Measurements from ENCODE around the gene ITPR1.

Gene ITPR1

DNA sequence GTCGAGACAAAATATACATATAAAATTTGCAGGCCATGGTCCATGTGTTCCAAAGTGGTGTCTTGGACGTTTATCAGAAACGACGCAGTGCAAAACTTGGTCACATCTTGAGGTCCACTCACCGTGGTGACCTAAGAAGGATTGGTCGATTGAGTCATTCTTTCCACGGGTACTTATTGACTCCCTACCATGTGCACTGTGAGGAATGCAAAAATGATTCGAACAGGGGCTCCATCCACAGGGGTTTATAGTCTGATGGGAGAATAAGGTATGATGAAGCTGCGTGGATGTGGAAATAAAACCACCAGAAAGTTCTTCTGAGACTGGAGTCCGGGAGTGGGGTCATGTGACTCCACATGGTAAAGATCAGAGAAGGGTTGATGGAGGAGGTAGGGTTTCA is 185.2 kb downstream of the ITPR1 start:
- DNase-seq (ENCODE audit: low read depth in 2 of 3, low spot score in 1 of 3) = no peak

DNA sequence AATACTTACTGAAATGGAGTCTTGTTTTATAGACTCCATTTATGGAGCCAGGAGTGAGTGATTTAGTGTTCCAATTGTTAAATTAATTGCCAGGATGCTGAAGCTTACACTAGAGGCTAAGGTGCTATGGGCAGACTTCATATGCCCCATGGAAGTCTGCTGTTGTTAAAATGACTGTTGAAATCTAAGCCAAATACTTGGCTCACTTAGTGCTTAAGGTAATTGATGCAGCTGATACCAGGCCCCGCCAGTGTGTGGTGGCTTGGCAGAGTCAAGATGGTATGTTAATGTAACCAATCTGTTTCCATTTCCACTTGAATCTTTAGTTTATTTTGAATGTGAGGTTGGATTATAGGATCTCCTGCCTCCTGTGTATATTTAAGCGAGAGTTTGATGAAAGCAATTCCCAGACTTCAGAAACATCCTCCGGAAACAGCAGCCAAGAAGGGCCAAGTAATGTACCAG is 187.1 kb downstream of the ITPR1 start:
- DNase-seq (ENCODE audit: low read depth in 2 of 3, low spot score in 1 of 3) = no peak

DNA sequence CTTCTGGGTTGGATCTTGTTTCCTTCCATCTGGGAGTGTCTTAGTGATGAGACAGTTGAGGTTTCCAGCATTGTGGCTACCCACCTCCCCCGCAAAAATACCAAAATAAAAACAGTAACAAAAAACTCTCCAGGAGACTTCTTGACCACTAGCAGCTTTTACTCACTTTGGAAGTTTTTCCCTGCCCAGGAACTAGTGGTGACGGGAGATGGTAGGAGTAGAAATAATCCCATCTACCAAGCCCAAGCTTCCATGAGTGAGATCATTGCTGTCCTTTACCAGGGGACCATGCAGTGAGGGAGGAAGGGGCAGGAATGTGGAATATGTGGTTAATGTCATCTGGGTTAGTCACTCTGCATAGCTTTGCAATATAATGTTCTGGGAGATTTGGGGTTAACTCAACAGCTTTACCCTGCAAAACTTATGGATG is 187.7 kb downstream of the ITPR1 start:
- DNase-seq (ENCODE audit: low read depth in 2 of 3, low spot score in 1 of 3) = no peak

DNA sequence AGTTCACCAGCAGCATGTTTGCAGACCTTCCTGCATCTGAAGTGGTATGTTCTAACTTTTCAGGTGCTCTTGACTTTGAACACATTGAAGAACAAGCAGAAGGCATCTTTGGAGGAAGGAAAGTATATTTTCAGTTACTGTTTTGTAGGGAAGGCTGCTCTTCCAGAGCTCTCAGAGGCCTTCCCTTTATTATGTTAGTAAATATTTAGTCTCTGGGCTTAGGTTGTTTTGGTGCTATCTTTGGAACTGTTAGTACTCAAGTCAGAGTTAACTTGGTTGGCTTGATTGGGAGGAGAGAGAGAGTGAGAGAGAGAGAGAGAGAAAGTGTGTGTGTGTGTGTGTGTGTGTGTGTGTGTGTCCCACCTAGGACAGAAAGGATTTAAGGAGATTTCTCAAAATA is 188.2 kb downstream of the ITPR1 start:
- DNase-seq (ENCODE audit: low read depth in 2 of 3, low spot score in 1 of 3) = no peak

DNA sequence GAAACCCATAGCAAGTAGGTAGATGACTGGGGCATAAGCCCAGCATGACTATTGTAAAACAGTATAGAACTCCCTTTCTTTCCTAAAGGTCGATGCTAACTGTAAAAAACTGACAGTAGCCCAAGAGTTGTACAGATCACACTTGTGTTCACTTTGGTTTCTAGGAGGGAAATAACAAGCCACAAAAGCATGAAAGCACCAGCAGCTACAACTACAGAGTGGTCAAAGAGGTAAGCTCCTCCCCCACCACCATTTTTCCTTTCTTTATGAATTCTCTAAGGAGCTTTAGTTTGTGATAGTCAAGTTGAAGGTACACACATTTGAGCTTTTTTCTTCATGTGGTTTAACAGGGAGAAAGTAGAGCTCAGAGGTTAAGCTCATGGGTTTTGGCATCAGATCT is 191.0 kb downstream of the ITPR1 start:
- no peak for DNase-seq (ENCODE audit: low read depth in 2 of 3, low spot score in 1 of 3)

DNA sequence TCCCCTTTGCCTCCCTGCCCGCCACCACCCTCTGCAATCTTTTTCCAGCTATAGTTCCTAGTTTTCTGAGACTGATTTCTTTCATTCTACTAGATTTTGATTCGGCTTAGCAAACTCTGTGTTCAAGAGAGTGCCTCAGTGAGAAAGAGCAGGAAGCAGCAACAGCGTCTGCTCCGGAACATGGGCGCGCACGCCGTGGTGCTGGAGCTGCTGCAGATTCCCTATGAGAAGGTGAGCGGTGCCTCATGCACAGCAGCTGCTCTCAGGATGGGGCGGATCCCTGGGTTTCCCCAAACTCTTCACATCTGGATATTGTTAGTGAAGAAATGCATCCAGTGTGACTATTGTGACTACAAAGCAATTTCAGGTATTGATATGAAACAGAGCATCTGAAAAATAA is 191.8 kb downstream of the ITPR1 start:
- no peak for DNase-seq (ENCODE audit: low read depth in 2 of 3, low spot score in 1 of 3)

DNA sequence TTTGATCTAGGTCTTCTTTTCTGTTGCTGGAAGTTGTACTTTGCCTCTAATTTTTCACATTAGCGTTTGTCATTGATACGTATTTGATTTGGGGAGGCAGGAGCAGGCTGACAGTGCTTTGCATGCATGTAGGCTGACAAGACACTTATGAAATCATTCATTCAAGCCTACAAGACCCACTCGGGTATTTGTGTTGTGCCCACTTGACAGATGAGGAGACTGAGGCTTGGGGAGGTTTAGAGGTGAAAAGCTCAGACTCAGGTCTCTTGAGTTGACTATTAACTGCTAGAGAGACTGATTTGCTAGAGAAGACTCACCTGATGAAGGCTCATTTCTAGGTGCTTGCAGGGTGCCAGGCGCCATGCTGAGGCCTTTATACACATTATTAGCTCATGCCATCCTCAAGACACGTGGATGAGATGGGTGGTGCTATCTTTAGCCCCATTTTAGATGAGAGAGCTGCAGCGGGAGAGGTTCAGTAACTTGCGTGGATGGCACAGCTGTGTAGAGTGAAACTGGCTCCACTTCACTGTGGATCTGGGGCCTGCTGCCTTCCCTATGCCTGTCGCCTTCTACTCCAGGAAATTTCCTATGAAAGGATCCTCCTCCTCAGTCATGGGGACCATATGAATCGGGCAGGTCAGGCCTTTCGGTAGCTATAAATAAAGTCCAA is 192.7 kb downstream of the ITPR1 start:
- no peak for DNase-seq (ENCODE audit: low read depth in 2 of 3, low spot score in 1 of 3)

DNA sequence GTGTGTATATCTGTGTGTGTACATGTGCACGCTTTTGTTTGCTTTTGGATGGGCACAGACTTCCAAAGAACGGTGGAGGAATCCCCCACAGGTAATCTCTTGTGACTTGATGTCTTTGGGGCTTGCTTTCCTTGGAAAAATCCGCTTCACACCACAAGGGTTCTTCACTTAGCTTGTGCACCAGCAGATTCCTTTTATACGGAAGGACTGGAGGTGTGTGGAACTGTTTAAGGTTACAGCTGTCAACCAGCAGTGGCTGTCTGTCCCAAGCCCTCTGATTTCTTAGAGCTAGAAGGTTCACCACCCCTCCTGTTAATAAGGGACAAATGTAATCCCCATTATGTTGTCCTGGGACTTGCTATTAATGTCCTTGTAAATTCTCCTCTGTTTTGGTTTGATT is 193.5 kb downstream of the ITPR1 start:
- DNase-seq (ENCODE audit: low read depth in 2 of 3, low spot score in 1 of 3) = no peak

DNA sequence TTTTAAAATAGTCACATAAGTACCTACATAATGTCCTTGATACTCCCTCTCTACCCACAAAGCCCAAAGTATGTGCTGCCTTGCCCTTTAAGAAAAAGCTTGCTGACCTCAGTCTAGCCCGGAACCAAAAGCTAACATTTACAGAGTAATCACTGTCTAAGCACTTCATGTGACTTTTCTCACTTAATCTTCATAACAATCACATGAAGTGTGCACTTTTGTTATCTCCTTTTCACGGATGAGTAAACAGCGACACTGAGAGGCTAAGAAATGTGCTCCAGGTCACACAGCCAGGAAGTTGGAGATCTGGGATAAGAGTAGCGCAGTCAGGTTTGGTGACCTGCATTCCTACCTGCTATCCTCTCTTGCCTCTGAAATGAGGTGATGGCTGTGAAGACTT is 194.0 kb downstream of the ITPR1 start:
- no peak for DNase-seq (ENCODE audit: low read depth in 2 of 3, low spot score in 1 of 3)

DNA sequence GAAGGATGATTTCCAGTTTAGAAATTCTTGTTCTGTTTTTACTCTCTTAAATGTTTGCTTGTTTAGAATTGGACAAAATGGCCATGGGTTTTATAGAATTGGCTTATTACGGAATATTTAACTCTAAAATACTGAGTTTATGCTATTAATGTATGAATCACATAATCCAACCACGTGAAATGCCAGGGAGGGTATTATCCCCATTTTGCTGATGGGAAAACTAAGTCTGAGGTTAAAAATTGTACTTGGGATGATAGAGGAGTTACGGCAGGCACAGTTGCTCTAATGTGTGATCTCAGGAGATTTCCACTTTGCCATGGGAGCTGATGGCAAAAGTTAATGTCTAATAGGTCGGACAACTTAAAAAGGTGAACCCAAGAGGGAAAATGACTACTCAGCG is 194.4 kb downstream of the ITPR1 start:
- DNase-seq (ENCODE audit: low read depth in 2 of 3, low spot score in 1 of 3) = no peak

DNA sequence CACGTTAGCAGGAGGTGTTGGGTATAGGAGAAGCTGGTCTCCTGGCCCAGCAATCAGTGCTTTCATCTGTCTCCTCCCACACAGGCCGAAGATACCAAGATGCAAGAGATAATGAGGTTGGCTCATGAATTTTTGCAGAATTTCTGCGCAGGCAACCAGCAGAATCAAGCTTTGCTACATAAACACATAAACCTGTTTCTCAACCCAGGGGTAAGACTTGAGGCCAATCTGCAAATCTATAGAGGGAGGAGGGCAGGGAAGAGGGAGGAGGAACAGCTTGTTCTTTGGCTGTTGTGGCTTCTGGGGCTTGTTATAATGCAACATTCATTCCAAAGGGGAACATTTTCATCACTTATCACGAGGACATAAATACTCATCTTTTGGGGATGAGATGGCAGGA is 195.3 kb downstream of the ITPR1 start:
- DNase-seq (ENCODE audit: low read depth in 2 of 3, low spot score in 1 of 3) = no peak

DNA sequence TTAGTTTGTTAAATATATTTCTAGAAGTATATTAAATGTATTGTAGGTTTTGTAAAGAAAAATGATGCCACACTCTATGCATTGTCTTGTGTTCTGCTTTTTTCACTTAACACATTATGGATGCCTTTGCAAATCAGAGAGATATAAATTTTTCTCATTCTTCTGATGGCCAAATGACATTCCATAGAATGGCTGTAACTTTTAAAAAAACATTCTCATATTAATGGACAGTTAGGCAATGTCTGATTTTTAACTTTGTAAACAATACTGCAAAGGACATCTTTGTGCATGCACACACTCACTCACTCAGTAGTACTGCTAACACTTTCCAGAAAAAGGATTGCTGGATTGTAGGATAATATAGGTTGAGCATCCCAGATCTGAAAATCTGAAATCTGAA is 195.9 kb downstream of the ITPR1 start:
- no peak for DNase-seq (ENCODE audit: low read depth in 2 of 3, low spot score in 1 of 3)

DNA sequence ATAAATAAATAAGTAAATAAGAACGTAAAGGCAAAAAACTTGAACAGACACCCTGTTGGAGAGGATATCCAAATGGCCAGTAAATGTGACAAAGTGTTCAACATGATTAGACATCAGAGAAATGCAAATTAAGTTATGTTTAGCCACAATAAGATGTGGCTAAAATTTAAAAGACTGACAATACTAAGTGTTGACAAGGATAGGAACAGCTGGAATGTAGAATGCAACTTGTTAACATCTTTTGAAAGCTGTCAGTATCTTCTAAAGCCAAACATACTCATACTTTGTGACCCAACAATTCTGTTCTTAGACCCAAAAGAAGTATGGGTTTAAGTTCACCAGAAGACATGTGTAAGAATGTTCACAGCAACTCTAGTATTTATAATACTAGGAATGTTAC is 197.1 kb downstream of the ITPR1 start:
- DNase-seq (ENCODE audit: low read depth in 2 of 3, low spot score in 1 of 3) = no peak

DNA sequence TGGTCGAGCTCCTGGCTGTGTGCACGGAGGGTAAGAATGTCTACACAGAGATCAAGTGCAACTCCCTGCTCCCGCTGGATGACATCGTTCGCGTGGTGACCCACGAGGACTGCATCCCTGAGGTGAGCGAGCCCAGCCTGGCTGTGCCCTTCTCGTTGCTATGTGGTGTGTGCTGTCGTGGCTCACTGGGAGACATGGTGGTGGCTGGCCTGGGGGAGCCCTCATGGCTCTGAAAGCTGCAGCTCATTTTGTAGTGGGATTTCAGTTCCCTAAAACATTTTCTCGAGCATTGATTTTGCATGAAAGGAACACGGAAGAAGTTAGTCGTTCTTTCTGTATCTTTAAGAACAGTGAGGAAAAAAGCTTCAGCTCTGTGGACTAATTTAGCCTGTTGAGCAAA is 200.5 kb downstream of the ITPR1 start:
- DNase-seq (ENCODE audit: low read depth in 2 of 3, low spot score in 1 of 3) = no peak

DNA sequence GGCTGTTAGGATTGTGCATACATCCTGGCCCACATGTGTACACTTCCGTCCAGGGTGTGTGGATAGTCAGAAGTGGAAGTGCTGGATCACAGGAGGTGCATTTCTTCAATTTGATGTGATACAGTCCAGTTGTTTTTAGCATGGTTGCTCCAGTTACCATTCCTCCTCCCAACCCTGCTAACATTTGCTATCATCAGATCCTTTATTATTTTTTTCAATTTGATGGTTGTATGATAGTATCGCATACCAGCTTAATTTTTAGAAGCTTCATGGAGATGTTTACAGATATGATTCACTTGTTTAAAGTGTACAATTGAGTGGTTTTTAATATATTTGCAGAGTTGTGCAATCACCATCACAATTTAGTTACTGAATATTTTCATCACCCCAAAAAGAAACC is 202.7 kb downstream of the ITPR1 start:
- no peak for DNase-seq (ENCODE audit: low read depth in 2 of 3, low spot score in 1 of 3)

DNA sequence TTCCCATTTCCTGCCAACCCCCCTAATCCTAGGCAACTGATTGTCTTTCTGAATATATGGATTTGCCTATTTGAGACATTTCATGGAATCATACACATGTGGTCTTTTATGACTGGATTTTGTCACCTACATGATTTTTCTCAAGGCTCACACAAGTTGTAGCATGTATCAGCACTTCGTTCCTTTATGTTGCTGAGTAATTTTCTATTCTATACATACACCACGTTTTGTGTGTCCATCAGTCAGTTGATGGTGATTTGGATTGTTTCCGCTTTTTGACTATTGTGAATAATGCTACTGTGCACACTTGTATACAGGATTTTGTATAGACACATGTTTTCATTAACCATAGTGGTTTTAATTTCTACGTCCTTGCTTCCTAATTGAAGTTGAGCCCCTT is 203.1 kb downstream of the ITPR1 start:
- DNase-seq (ENCODE audit: low read depth in 2 of 3, low spot score in 1 of 3) = no peak

DNA sequence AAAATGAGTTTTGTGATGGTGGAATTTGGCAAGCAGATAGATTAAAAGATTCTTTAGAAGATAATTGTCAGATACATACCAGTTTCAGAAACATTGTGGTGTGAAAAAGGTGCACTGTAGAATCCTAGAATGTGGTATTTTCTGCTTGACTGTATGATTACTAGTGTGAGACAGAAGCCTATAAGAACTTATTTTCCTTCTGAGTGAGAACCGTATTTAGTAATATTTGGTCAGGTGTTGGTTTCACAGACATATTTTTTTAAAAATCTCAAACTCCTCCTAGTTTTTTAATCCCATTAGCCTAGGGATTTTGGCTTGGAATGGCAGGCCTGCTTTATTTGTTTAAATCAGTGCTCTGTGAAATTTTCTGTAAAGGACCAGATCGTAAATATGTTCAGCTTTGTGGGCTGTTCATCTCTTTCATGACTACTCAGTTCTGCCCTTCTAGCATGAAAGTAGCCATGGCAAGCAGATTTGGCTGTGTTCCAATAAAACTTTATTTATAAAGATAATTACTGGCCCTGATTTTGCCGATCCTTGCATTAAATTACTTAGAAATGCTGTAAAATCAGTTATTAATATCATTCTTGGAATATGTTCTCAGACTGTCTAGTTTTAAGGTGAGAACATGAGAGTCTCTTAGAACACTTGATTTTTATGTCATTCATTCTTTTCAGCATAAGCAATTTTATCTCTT is 205.1 kb downstream of the ITPR1 start:
- no peak for DNase-seq (ENCODE audit: low read depth in 2 of 3, low spot score in 1 of 3)

DNA sequence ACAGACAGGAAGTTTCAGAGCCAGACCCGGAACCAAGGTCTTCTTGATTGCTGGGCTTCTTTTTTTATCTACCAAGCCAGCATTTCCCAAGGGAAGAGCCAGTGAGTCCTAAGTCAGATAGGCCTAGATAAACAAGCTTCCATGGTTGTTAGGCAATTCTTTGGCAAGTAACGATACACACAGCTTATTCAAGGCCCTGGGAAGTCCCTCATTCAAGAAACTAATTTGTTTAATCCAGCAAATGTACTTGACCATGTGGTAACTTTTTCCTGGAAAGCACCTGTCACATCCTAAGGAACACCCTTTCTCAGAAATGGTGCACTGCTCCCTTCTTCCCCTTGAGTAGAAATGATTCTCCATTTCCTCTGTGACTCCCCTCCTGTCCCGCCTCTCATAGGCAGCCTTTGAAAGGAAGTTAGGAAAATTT is 209.9 kb downstream of the ITPR1 start:
- DNase-seq (ENCODE audit: low read depth in 2 of 3, low spot score in 1 of 3) = no peak

DNA sequence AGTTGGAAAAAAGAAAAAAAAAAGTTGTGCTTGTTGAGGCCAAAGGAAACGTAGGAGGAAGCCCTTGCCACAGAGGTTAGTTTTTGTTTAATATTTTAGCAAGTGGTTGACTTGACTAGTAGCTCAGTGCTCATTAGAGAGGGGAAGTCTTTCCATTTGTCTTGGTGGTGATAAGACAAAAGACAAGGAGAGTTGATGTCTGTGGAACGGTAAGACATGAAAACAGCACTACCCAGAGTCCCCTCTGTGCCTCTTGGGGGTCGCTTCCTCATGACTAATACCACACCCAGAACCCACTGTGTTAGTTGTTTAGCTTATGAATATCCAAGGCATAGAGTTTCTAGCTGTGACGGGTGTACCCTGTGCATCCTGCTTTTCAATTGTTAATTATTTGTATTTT is 211.4 kb downstream of the ITPR1 start:
- DNase-seq (ENCODE audit: low read depth in 2 of 3, low spot score in 1 of 3) = no peak

DNA sequence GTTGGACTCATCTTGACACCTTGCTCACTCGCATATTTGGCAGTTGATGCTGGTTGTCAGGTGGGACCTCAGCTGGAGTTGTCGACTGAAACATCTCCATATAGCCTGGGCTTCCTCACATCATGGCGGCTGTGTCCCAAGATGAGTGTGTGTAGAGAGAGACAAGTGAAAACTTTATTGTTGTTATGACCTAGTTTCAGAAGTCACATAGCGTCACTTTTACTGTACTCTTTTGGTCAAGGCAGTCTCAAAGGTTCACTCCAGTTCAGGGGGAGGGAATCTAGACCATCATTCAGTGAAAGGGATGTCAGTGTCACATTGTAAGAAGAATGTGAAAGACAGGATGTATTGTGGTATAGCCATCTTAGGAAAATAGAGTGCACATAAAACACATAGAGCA is 214.2 kb downstream of the ITPR1 start:
- DNase-seq (ENCODE audit: low read depth in 2 of 3, low spot score in 1 of 3) = no peak

DNA sequence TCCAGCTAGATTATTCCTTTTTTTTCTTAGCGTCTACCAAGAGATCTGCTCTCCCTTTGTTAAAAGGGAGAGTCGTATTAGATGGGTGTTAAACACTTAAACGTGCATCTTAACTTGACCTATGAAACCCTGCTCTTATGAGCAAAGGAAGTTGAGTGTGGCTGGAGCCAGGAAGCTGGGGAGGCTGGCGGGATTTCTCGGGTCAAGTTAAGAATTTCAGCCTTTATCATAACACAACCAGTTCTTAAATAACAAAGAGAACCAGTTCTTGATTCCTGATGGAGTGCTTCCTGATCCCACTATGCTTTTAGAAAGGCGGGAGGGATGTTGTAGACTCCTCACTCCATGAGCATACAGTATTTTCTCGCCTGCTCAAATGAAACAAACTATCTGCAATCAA is 215.1 kb downstream of the ITPR1 start:
- no peak for DNase-seq (ENCODE audit: low read depth in 2 of 3, low spot score in 1 of 3)

DNA sequence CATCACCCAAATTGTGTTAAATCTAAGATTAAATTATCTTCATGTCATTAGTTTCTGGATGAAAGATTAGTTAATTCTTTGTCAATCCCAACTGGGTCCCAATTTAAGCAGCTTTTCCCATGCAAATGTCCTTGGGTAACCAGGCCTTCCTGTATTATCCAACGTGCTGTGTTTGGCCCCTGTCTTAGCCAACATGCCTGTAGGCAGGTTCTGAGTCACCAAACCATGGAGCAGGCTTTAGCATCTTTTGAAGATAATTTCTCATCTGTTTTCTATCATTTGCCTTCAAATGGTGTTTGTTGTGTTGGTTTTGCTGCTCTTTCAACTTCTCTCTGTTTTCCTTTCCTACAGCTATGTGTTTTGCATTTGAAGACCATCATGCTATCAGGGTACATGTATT is 216.2 kb downstream of the ITPR1 start:
- no peak for DNase-seq (ENCODE audit: low read depth in 2 of 3, low spot score in 1 of 3)

DNA sequence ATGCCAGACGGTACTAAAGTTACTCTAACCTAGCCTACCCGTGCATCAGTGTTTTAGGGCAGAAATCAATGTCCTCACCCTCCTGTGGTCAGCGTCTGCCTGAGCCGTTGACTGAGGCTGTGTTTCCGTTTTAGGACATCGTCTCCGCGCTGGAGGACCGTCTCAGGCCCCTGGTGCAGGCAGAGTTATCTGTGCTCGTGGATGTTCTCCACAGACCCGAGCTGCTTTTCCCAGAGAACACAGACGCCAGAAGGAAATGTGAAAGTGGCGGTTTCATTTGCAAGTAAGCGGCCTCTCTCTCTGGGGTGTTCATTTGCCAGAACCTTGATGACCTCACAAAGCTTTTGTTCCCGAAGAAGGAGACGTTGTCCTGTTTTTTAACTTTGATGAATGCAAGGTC is 217.0 kb downstream of the ITPR1 start:
- no peak for DNase-seq (ENCODE audit: low read depth in 2 of 3, low spot score in 1 of 3)

All from stimulated activated CD4-positive, alpha-beta T cell treated with anti-CD3 and anti-CD28 coated beads, Interleukin-12 subunit alpha, Interleukin-12 subunit beta, amount 100 ng/mL, for 48 hours (primary cell).